HG03196 (cell line): Measurements from ENCODE around the gene ABCA13.

ENCODE experiments used
- ATAC-seq: cut with Tn5 transposase; IDR thresholded peaks from one replicate; pipeline ENCODE4 v1.9.1; 2021; ENCODE audit not compliant: unreplicated experiment

Gene ABCA13

DNA sequence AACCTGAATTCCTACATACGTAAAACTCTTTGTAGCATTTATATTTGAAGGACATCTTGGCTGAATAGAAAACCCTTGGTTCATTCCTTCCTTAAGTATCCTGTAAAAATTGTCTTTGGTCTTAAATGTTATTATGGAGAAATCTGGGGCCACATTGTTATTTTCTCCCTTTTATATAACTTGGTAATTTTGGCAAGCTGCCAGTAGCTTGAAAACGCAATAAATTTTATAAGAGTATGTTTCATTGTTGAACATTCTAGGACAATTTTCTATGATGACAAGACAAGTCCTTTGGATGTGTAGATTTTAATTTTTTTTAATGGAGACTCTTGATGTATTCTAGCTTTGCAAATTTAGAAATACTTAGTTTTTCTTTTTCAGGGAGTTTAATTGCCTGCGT lies 191.9 kb downstream of the ABCA13 start:
- no peak for ATAC-seq

DNA sequence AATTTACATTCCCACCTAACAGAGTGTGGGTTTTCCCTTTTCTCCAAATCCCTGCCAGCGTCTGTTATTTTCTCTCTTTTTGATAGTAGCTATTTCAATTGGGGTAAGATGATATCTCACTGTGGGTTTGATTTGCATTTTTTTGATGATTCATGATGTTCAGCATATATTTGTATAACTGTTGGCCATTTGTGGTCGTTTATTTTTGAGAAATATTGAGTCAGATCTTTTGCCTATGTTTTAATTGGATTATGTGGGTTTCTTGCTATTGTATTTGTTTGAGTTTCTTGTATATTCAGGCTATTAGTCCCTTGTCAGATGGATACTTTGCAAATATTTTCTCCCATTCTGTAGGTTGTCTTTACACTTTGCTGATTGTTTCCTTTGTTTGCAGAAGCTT lies 193.8 kb downstream of the ABCA13 start:
- ATAC-seq = no peak

DNA sequence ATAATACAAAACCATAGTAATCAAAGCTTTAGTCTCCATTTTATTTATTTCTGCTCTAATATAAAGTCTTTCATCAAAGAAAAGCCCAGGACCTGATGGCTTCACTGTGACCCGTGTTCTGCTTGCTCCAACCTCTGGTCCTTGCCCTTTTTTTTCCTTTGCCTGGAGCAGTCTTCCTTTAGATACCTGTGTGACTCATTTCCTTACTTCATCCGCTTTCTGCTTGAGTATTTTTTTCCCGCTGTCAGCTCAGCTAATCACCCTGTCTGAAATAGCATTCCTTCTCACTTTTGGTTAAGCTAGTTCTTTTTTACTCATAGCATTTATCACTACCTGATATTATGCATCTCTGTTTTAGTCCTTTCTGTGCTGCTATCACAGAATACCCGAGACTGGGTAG lies 194.8 kb downstream of the ABCA13 start:
- no peak for ATAC-seq

DNA sequence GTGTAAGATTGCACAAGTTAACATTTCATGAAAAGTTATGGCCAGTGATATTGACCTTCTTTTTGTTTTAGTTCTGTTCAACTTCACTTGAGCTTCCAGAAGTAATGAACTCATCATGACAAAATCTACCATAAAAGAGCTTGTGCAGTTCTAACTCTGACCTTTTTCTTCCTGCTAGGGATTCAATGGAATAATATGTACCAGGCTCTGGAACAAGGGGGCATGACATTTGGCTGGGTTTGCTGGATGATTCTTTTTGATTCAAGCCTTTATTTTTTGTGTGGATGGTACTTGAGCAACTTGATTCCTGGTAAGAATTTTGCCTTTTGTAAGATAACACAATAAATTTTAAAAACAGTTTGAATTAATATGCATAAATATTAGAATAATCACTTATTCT lies 205.0 kb downstream of the ABCA13 start:
- ATAC-seq = no peak

DNA sequence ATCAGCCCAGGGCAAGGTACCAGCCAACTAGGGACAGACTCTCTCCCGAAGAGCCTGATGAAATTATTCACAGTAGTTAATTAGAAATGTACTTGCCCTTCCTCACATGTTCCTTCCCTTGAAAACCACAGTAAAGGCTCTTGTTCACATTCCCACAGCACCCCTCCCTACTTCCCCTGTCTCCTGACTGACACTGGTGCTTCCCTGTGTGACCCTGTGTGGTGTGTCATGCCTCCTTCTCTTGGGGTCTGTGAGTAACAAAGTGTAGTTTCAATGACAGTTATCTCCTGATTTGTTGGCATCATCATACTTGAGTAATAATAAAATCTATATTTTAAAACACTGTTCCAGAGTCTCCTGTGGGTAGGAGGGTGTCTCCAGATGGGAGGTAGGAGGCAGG lies 209.7 kb downstream of the ABCA13 start:
- ATAC-seq = no peak

DNA sequence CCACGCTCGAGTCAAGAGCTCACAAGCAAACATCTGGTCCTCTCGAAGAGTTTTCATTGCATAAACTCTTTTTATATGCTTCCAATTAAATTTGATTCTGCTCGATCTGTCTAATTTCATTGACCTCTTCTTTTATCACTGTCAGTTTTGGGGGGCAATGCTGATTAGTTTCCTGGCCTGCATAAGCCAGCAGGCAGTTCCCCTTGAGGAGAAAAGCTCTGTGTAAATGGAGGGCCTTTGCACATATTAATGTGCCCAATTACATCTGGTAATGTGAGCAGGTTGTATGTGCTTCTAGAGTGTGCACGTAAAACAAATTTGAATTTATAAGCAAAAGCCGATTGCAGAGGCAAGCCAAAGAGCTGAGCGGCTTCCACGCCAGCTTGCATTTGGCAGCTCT lies 210.3 kb downstream of the ABCA13 start:
- ATAC-seq = no peak

DNA sequence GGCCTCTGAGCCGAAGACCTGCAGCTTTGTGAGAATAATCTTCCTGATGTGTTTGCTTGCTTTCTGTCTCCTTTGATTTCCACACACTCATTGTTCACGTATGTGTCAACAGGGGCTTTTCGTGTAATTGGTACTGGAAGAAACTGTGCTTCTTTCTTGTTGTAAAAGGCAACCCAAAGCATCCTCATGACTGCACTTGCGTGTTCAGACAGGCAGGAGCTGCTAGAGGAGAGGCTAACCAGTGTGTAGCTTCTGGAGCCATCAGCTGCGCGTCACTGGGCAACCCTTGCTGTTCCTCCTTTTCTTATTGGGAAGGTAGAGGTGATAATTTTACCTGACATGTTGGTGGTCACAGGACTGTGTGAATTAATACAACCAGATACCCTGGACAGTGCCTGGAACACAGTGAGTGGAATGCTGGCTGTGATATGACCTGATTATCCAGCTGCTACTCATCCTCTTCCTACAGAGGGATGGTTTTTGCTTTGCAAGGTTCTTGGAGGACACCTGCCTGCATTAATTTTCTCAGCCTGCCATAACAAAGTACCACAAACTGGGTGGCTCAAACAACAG lies 213.0 kb downstream of the ABCA13 start:
- ATAC-seq = no peak

DNA sequence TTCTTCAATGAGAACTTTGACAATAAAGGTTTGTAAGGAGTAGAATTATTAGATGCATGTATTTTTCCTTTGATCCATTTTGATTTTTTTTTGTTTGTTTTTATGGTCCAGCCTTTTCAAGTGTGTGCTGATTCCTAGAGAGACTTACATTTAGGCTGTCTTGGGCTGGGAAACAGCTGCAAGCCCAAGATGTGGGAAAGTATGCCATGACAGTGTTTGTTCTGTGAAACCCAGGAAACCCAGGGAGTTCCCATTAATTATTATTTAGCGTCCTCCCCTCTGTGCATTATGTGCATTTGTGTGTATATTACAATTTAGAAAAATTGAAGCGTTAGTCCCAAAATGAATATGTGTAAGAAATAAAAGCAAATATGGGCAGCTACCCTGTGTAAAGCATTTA lies 216.7 kb downstream of the ABCA13 start:
- ATAC-seq = no peak

DNA sequence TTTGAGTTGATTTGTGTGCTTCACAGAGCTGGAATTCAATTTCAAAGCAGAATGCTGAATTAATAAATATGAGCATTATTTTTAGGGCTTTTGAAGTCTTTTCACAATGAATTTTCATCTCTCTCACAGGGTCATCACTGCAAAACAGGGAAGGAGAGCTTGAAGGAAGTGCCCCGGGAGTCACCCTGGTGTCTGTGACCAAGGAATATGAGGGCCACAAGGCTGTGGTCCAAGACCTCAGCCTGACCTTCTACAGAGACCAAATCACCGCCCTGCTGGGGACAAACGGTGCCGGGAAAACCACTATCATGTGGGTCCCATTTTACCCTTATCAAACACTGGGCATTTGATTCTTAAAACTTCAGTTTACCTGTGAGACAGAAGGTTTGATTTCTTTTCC lies 217.7 kb downstream of the ABCA13 start:
- no peak for ATAC-seq

DNA sequence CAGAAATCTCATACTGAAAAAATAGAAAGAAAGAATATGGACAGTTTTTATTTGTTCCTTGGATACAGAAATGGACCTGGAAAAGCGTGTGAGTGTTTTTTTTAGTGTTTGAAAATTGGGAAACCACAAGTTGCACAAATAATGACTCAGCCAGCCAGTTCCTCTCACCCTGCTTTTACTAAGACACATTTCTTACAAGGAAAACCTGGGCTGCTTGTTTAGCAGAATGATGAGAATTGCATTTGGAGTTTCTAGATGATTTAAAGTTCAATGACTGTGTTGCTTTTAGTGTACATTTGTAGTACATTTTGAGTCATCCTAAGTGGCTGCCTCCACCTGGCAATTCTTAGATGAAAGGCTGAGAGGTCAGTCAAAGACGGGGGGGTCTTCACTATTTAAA lies 218.7 kb downstream of the ABCA13 start:
- ATAC-seq = no peak

DNA sequence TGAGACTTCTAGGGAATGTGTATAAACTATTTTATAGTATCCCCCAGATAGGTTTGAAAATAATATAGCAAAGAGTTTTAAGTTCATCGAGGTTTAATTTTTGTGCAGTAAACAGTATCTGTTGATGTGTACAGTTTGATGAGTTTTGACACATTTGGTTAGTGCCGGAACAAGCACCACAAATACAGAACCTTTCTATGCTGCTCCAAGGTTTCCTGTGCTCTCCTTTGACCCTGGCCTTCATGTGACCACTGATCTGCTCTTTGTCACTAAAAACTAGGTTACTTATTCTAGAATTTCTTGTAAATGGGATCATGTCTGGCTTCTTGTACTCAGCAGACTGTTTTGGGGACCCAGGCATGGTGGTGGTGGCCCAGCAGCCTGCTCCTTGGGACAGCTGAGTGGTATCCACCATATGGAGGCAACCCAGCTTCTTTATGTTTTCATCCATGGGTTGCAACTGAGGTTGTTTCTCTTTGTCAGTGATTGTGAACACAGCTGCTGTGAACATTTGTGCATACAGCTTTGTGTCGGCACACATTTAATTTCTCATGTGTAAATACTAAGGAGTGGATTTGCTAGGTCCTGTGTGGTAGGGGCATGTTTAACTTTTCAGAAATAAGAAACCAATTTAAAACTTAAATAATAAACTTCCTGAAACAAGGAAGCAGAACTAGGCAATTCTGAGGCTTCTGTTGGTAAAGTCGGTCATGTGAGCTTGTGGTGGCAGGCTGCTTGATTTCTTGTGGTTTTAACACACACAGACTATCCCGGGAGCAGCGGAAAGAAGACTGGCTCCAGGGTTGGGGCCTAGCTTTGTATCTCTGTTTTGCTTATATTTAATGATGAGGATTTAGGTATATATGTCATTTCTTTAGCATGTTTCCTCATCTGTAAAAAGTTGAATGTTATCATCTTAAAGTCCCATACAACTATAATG lies 219.4 kb downstream of the ABCA13 start:
- ATAC-seq = no peak

DNA sequence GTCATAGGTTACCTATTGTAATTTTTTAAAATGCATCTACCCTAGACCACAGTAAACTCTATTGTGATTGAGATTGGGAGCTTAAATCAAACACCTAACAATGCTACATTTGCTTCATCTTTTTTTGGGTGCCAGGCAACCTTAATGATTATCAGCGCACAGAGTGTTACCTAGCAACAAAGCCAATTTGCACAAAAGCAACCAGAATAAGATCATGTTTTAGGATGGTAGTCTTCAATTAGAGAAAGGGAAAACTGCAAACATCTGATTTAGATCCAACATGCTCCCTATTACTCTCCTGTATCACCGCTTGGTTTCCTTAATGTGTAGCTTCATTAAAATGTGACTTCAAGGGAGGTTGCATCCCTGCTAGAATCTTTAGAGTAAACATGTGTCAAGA lies 226.9 kb downstream of the ABCA13 start:
- ATAC-seq = no peak

DNA sequence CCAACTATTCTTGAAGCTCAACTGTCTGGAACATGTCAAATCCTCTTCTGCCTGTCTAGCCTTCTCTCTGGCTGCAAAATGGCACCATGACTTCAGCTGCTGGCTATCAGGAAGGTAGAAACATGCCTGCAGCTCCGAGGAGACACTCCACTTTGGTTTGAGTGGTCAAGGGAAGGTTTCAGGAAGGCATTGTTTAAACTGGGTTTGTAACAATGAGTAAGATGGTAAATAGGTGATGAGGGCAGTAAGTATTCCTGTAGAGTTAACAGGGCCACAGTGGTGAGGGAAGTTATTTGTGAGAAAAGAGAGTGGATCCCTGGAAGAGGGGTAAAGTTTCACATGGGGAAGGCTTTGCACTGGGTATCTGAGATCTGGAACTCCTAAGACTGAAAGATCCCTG lies 231.5 kb downstream of the ABCA13 start:
- ATAC-seq = no peak

DNA sequence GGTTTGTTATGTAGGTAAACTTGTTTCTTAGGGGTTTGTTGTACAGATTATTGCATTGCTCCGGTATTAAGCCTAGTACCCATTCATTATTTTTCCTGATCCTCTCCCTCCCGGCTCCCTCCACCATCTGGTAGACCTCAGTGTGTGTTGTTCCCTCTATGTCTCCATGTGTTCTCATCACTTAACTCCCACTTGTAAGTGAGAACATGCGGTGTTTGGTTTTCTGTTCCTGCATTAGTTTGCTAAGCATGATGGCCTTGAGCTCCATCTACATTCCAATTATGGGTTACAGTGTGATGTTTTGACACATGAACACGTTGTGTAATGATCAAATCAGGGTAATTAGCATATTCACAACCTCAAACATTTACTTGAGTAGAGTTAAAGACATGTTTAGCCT lies 237.5 kb downstream of the ABCA13 start:
- ATAC-seq = no peak

DNA sequence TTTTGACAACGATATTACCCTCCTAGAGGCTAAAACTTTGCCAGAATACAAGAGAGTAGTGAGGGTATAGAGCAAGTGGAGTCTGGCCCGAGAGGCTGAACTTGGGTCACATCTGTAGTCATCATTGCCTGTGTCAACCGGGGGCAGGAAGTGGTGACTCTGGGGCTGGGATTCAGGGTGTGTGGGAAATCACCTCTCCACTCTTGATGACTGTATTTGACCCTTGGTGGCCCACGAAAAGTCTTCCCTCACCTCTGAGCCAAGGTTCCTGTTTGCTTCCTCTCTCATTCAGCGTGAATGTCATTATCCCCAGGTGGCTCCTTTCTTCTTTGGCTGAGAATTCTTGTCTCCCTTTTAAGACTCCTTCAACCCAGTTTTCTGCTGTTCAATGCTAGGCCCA lies 240.4 kb downstream of the ABCA13 start:
- no peak for ATAC-seq

DNA sequence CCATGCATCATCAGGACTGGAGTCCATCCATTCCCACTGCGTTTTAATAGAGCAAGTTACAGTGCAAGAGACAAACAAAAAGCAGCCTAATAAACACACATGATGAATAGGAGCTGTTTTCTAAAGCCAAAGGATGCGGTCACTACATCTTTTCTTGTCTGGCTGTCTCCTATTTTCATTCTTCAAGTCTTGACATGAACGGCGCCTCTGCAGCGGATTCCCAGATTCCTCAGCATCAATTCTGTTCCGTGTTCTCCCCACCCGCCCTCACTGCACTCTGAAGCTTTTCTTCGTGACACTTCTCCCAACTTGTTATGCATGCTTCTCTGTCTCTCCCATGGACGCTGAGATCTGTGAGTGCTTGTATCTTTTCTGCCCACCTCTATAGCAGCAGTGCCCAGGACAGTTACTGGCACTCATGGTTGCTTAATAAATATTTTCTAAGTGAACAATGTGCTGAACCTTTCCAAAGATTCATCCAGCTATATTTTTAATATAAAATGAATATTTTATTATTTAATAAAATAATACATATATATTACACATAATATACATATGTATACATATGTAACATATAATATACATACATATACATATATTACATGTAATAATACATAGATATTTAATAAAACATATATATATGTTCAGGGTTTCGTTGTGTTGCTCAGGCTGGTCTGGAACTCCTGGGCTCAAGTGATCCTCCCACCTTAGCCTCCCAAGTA lies 242.9 kb downstream of the ABCA13 start:
- no peak for ATAC-seq

DNA sequence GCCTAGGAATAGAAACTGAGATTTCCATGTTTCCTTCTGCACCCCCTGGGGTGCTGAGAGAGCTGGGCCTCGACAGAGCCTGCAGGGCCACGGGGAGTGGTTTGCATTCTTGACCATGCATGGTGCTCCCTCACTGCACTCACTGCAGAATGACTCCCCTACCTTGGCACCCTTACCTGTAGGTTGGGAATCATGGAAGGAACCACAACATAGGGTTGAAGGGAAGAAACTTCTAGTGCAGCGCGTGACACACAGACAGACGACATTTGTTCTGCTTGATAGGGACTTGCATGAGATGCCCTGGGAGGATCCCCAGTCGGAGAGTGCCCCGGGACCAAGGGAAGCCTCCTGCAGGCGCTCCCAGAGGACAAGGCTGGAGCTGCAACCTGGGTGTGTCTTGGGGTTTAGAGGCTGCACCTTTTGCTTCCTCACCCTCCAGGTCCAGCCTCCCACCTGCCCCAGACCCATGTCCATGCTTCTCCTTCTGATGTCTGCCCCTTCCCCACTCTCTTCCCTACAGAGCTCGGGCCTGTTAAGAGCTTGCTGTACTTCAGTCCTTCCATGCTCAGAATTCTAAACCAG lies 245.2 kb downstream of the ABCA13 start:
- no peak for ATAC-seq

DNA sequence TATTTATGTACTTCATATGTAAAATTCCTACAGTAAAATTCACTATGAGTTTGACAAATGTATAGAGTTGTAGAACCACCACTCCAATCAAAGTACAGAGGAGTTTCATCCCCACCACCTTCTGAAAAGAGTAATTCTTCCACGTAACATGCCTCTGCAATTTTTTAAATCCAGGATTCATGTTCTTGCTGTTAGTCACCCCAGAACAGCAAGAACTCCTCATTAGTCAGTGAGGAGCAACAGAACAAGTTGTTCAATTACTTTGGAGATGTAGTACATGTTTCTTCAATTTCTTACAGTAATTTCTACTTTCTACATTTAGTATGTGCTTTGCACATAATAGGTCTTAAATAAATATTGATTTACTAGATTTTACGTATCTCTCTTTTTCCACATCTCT lies 248.1 kb downstream of the ABCA13 start:
- no peak for ATAC-seq

DNA sequence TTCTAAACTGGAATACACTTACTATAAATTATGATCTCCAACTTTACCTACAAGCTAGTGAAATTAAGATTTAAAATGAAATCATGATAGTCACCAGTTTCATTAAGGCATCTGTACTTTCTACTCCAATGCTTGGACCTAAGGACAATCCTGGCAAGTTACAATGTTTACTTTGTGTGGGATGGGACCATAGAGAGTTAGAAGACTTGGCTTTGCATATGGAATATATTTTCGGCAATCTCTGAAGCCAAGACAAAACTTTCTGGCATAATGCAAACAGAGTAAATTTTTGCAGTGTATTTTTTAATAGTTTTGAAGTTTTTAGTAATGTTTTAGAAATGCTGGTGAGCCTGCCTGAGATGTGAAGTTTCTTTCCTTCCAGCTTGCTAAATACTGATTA lies 248.9 kb downstream of the ABCA13 start:
- ATAC-seq = no peak

DNA sequence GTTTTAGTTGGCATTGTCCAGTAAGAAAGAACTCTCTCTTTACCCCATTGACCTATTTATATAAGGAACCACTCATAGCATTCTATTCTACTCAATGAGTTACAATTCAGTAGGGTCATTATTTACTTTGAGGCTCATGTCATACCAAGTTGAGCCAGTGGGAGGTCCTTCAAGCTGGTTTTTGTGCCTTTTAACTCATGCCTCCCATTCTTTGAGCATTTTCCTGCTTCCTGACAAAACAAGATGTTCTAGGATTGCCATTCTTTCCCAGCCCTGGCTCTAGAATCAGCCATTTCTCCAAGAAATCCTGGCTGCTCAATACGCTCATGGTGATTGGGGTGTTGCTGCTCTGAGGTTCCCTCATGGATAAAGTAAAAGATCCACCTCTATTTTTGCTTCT lies 250.1 kb downstream of the ABCA13 start:
- ATAC-seq = no peak

DNA sequence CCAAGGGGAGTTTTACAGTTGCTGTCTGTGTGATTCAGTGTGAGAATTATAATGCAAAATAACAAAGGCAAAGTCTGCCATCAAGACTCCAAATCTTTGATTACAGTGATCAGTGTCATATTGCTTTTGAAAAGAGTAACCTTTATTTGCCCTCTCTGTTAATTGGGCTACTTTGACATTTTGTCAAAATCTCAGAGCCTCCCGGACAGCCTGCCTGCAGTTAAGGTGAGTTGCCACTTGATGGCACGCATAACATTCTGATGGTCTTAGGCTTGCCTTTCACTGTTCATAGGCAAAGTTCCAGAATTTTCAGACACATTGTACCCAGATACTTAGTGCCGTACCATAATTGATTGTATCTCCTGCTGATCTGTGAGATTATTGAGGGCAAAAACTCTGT lies 253.5 kb downstream of the ABCA13 start:
- no peak for ATAC-seq
